Liver (tissue), 9 donors: ENCODE results near the gene HLA-DOB. TPM values are rescaled to one million over a fixed set of nuclear protein-coding genes. Genes with fewer than 3 reads are reported as not detected.

ENCODE experiments used
- DNase-seq: peaks from one replicate; pipeline ENCODE4 v3.0.0-alpha.2; 2017; ENCODE audit warnings: low spot score
- H3K27ac ChIP-seq, 2 donors: one replicate each; pipeline ENCODE4 v1.7.0; 2013; ENCODE audit warnings: inconsistent platforms in 2 of 2, low read length in 2 of 2, control low read depth in 1 of 2, low read depth in 1 of 2, mild to moderate bottlenecking in 1 of 2
- H3K27me3 ChIP-seq, 4 donors: one replicate each; pipeline versions ENCODE4 v1.6.1 to v1.7.0; 2013; ENCODE audit warnings: low read length in 3 of 4, inconsistent platforms in 1 of 4, mild to moderate bottlenecking in 1 of 4, moderate library complexity in 1 of 4; ENCODE audit not compliant: control insufficient read depth in 4 of 4, insufficient read depth in 4 of 4
- H3K36me3 ChIP-seq, 4 donors: one replicate each; pipeline versions ENCODE4 v1.6.1 to v1.7.0; 2013; ENCODE audit warnings: low read length in 3 of 4, mild to moderate bottlenecking in 3 of 4, low read depth in 1 of 4, moderate library complexity in 1 of 4; ENCODE audit not compliant: control insufficient read depth in 4 of 4, insufficient read depth in 3 of 4
- H3K4me1 ChIP-seq, 4 donors: one replicate each; pipeline versions ENCODE4 v1.6.1 to v1.7.0; 2013; ENCODE audit warnings: low read length in 3 of 4, mild to moderate bottlenecking in 3 of 4, moderate library complexity in 1 of 4; ENCODE audit not compliant: control insufficient read depth in 4 of 4, insufficient read depth in 4 of 4
- H3K4me3 ChIP-seq, 3 donors: one replicate each; pipeline versions ENCODE4 v1.6.1 to v1.7.0; 2013; ENCODE audit warnings: low read length in 3 of 3, control low read depth in 1 of 3, low read depth in 1 of 3, mild to moderate bottlenecking in 1 of 3
- H3K9ac ChIP-seq, 2 donors: one replicate each; pipeline ENCODE4 v1.7.0; 2013; ENCODE audit warnings: low read length in 2 of 2, mild to moderate bottlenecking in 2 of 2, moderate library complexity in 2 of 2, control low read depth in 1 of 2, low read depth in 1 of 2
- H3K9me3 ChIP-seq, 4 donors: one replicate each; pipeline versions ENCODE4 v1.6.1 to v1.7.0; 2013; ENCODE audit warnings: low read length in 3 of 4; ENCODE audit not compliant: control insufficient read depth in 4 of 4
- ATF3 ChIP-seq: IDR thresholded peaks from 2 replicates; pipeline ENCODE4 v1.6.1; 2016; ENCODE audit warnings: antibody characterized with exemption
- EGR1 ChIP-seq, 2 donors: IDR thresholded peaks; 2 replicates each; pipeline ENCODE4 v1.6.1; 2016 to 2018; ENCODE audit warnings: antibody characterized with exemption in 2 of 2, low read depth in 2 of 2
- FOXA2 ChIP-seq: IDR thresholded peaks from 2 replicates; pipeline ENCODE4 v1.6.1; 2016; ENCODE audit warnings: antibody characterized with exemption
- GABPA ChIP-seq, 2 donors: IDR thresholded peaks in 1 of 2; conservative IDR thresholded peaks in 1 of 2; 2 replicates each; pipeline ENCODE4 v1.6.1; 2016; ENCODE audit warnings: antibody characterized with exemption in 2 of 2, mild to moderate bottlenecking in 1 of 2, moderate library complexity in 1 of 2
- HNF4A ChIP-seq, 2 donors: conservative IDR thresholded peaks; 2 replicates each; pipeline ENCODE4 v1.6.1; 2016; ENCODE audit warnings: antibody characterized with exemption in 2 of 2, mild to moderate bottlenecking in 2 of 2
- HNF4G ChIP-seq: IDR thresholded peaks from 2 replicates; pipeline ENCODE4 v1.6.1; 2016; ENCODE audit warnings: antibody characterized with exemption
- JUND ChIP-seq, 2 donors: IDR thresholded peaks; 2 replicates each; pipeline ENCODE4 v1.6.1; 2016; ENCODE audit warnings: antibody characterized with exemption in 2 of 2
- NR2F2 ChIP-seq: IDR thresholded peaks from 2 replicates; pipeline ENCODE4 v1.6.1; 2016; ENCODE audit warnings: antibody characterized with exemption
- RAD21 ChIP-seq, 2 donors: IDR thresholded peaks; 2 replicates each; pipeline ENCODE4 v1.6.1; 2016; ENCODE audit warnings: antibody characterized with exemption in 2 of 2, mild to moderate bottlenecking in 2 of 2
- REST ChIP-seq: IDR thresholded peaks from 2 replicates; pipeline ENCODE4 v1.6.1; 2016; ENCODE audit warnings: antibody characterized with exemption, mild to moderate bottlenecking
- RXRA ChIP-seq, 2 donors: IDR thresholded peaks; 2 replicates each; pipeline ENCODE4 v1.6.1; 2017 to 2018; ENCODE audit warnings: antibody characterized with exemption in 2 of 2, mild to moderate bottlenecking in 1 of 2
- SP1 ChIP-seq: IDR thresholded peaks from 2 replicates; pipeline ENCODE4 v1.6.1; 2018; ENCODE audit warnings: antibody characterized with exemption, mild to moderate bottlenecking
- YY1 ChIP-seq: IDR thresholded peaks from 2 replicates; pipeline ENCODE4 v1.6.1; 2016; ENCODE audit warnings: antibody characterized with exemption, mild to moderate bottlenecking
- ZBTB33 ChIP-seq: IDR thresholded peaks from 2 replicates; pipeline ENCODE4 v1.6.1; 2016; ENCODE audit warnings: antibody characterized with exemption
- WGBS: extraction: QIAGEN DNeasy Blood & Tissue Kit; methylation state at CpG from one replicate; pipeline ENCODE4 v1.1.7; 2013; 5-methylcytosine and 5-hydroxymethylcytosine counted together
- polyA plus RNA-seq, 2 donors: library from polyadenylated mRNA; stranded (reverse) in 1 of 2; unstranded in 1 of 2; fragments of 200-250 nt in 1 of 2; fragments of >200 nt in 1 of 2; fragmentation: Nextera tagmentation in 1 of 2; extraction: Ambion mirVana in 1 of 2; gene quantifications; one replicate each; pipeline versions ENCODE4 v1.2.1 to v1.2.3, GENCODE V29; 2013 to 2015
- total RNA-seq, 2 donors: library from RNA; depleted of rRNA; stranded (reverse); fragments of >200 nt; gene quantifications; one replicate each; pipeline ENCODE4 v1.2.3, GENCODE V29; 2014
- donor health status: healthy.
- donor health status: healthy.
- donor health status: healthy.
- donor health status: healthy.
- donor health status: healthy.

HLA-DOB gene
- total and polyA plus RNA-seq, 4 donors, result 0.16 to 0.67 (median 0.25) TPM; not detected in 1

GRCh38 chr6:32779036-32779435 lies 37.8 kb downstream of the HLA-DOB start (continued):
- TF ChIP-seq RXRA (IDR thresholded peaks at IDR 0.05), result no peak

GRCh38 chr6:32775071-32775470 lies 41.7 kb downstream of the HLA-DOB start:
- no peak overlapping the region for H3K27ac ChIP-seq
- WGBS, result 25% methylated on average over 1 of the region's 1 CpG
- H3K4me3 ChIP-seq, result no peak overlapping the region
- no peaks in the 10 kb centered on the region for H3K4me1 ChIP-seq
- TF ChIP-seq ATF3 (no peak), JUND (IDR thresholded peaks at IDR 0.05) (no peak), EGR1 (IDR thresholded peaks at IDR 0.05; ENCODE audit: low read depth in 2 of 2) (no peak), YY1 (no peak), GABPA (IDR thresholded peaks at IDR 0.05 in 1 of 2, conservative IDR thresholded peaks at IDR 0.05 in 1 of 2) (no peak)
- DNase-seq, result no peak
- H3K27me3 ChIP-seq, result peaks cover 0 to 4% (median under 1%) of the 10 kb centered on the region in 4 donors
- no peaks in the 10 kb centered on the region for H3K36me3 ChIP-seq
- H3K9me3 ChIP-seq, result no peaks in the 10 kb centered on the region
- no peak overlapping the region for H3K9ac ChIP-seq

GRCh38 chr6:32774426-32774825 lies 42.4 kb downstream of the HLA-DOB start:
- no peak for DNase-seq
- Histone ChIP-seq H3K27ac (no peak overlapping the region), H3K4me1 (no peaks in the 10 kb centered on the region), H3K27me3 (peaks cover 0 to 4% (median 2%) of the 10 kb centered on the region in 4 donors), H3K9ac (no peak overlapping the region), H3K4me3 (no peak overlapping the region), H3K36me3 (no peaks in the 10 kb centered on the region), H3K9me3 (no peaks in the 10 kb centered on the region)
- 67% methylated on average over 1 of the region's 1 CpG for WGBS
- TF ChIP-seq SP1 (no peak), FOXA2 (no peak), JUND (IDR thresholded peaks at IDR 0.05) (no peak), REST (no peak)

GRCh38 chr6:32772656-32773055 lies 44.1 kb downstream of the HLA-DOB start:
- 35% methylated on average over 1 of the region's 1 CpG for WGBS
- no peak overlapping the region for H3K9ac ChIP-seq
- no peak for TF ChIP-seq FOXA2
- TF ChIP-seq ZBTB33, result no peak
- no peak for TF ChIP-seq SP1
- TF ChIP-seq HNF4G, result no peak
- TF ChIP-seq RXRA (IDR thresholded peaks at IDR 0.05), result no peak
- TF ChIP-seq RAD21 (IDR thresholded peaks at IDR 0.05), result no peak
- TF ChIP-seq EGR1 (IDR thresholded peaks at IDR 0.05; ENCODE audit: low read depth in 2 of 2), result no peak
- TF ChIP-seq YY1, result no peak
- TF ChIP-seq HNF4A (conservative IDR thresholded peaks at IDR 0.05), result no peak
- TF ChIP-seq ATF3, result no peak
- TF ChIP-seq NR2F2, result no peak
- TF ChIP-seq GABPA (IDR thresholded peaks at IDR 0.05 in 1 of 2, conservative IDR thresholded peaks at IDR 0.05 in 1 of 2), result no peak
- no peak for TF ChIP-seq REST
- TF ChIP-seq JUND (IDR thresholded peaks at IDR 0.05), result no peak

More at GRCh38 chr6:32772656-32773055, 44.1 kb downstream of the HLA-DOB start:
- H3K4me3 ChIP-seq, result no peak overlapping the region
- H3K36me3 ChIP-seq, result no peaks in the 10 kb centered on the region
- no peaks in the 10 kb centered on the region for H3K4me1 ChIP-seq
- H3K9me3 ChIP-seq, result no peaks in the 10 kb centered on the region
- peaks cover 2 to 4% (median 4%) of the 10 kb centered on the region in 4 donors for H3K27me3 ChIP-seq
- DNase-seq, result no peak
- H3K27ac ChIP-seq, result no peak overlapping the region
